ENCODE measurements around the gene ACTN2.

Gene ACTN2

DNA sequence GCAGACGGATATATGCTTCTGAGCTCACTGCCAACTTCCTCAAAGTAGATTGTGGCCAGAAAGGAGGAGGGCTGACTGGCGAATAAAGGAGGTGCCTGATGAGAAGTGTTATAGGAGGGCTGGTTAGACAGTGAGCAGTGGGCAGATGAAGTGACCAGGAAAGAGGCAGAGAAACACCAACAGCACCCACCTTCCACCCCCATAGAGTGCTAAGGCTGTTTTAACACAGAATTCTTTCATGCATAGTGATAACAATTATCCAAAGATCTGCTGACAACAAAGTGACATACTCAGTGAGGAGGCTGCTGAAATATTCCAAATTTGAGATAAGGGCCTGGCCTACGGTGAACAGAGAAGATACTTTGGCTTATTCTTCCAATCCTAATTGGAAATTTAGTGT is 87.6 kb downstream of the ACTN2 start:
- DNase-seq (ENCODE audit: low read depth in 2 of 2), result no peak

DNA sequence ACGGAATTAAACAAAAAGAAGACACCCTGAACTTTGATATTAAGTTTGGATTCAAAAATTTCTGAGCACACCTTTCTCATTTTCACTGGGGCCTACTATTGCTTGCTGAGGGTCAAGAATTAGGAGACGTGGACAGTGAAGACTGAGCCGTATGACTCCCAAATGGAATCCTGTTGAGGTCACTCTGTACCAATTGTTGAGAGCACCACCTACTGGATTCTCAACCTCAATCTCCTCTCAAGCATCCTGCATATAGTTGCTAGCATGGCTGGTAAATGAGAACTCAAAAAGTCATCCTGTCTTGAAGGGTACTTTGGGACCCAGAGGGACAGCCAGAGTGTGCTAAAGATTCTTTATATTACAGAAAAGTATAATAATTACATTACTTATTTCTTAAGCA is 88.6 kb downstream of the ACTN2 start:
- DNase-seq (ENCODE audit: low read depth in 2 of 2), result no peak

DNA sequence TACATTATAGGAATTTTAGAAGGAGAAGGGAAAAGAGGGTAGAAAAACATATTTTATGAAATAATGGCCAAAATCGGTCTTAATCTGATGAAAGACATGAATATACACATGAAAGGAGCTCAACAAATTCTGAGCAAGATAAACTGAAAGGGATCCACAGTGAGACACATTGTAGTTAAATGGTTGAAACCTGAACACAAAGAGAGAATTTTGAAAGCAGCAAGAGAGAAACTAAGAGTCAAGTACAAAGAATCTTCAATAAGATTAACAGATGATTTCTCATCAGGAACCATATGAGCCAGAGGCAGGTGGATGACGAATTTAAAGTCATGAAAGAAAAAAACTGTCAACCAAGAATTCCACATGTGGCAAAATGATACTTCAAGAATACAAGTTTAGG is 93.0 kb downstream of the ACTN2 start:
- DNase-seq (ENCODE audit: low read depth in 2 of 2), result no peak

DNA sequence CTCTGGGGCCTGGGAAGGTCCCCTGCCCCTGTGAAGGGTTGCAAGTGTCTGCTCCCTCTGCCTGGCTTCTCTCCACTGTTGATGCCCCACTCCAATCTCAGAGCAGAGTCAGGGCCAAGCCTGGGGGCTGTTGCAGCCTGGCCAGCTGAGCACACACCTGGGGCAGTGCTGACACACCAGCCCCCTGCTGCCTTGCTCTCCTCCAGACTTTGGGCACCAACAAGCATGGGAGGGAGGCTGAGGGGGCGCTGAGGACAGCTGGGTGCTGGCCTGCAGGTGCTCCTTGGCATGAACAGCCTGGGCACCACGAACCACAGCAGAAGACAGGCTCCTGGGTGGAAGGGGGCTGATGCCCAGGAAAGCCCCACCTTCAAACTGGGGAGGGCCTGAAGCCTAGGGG is 99.2 kb downstream of the ACTN2 start:
- no peak for DNase-seq (ENCODE audit: low read depth in 2 of 2)

DNA sequence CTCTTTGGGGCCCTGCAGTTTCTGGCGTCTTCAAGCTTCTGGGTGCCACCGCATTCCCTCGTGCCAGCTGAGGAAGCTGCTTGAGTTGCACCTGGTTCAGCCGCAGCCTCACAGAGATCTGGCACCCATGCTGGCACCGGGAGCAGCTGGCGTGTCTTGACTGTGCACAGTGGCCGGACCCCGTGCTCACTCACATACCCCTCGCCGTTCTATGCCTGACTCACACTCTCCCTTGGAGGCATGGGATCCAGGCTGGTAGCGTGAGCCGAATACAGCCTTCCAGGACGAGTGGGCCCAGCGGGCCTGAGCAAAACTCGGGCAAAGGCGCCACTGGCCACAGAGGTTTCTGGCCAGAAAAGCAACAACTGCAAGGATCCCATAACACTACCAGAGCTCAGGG is 100.2 kb downstream of the ACTN2 start:
- DNase-seq (ENCODE audit: low read depth in 2 of 2), result no peak

DNA sequence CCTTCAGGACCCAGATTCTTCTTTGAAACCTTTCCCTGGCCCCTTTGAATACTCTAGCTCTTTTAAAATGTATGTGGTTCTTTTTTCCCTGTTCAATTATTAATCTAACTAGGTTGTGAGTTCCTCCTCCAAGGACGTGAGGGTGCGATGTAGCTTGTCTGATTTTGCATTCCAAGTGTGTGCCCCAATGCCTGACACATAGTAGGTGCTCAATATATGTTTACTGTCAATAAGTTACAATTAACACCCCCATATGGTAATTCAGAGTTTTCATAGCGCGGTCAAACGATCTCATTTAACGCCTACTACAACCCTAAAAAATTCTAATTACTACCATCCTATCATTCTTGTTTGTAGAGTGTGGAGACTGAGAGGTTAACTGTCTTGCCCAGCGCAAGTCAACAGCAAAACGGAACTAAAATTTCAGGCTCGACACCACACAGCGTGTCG is 108.3 kb downstream of the ACTN2 start:
- no peak for DNase-seq (ENCODE audit: low read depth in 2 of 2)

DNA sequence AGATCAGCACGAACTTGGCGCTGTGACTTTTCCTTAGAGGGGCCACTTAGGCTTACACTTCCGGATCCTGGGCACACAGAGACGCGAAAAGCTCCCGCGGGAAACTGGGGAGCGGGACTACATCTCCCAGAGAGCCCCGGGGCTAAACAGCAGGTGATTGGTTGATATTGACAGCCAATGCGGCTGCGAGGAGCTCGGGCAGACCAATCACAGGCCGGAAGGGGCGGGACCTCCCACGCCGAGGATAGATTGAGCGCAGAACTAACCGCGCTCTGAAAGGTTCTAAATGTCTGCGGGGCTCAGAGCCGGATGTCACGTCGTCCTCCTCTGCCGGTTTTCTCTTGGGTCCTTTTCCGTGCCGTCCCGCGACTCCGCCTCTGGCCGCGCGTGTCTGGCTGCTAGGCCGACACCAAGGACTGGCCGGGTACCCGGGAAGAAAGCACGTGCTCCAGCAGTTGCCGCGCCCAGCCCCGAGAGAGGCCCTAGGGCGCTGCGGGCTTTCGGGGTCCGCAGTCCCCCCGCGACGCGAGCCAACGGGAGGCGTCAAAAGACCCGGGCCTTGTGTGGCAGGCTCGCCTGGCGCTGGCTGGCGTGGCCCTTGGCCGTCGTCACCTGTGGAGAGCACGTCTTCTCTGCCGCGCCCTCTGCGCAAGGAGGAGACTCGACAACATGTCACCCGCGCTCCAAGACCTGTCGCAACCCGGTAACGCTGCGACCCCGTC is 108.9 kb downstream of the ACTN2 start, which contains the start of gene MTR:
TSS of gene MTR (plus strand) at position 258 of the 722 bp plus-strand sequence. CDS start at position 670, 412 bp downstream.
- peak; percentile 90 to 94 for DNase-seq (ENCODE audit: low read depth in 2 of 2)

DNA sequence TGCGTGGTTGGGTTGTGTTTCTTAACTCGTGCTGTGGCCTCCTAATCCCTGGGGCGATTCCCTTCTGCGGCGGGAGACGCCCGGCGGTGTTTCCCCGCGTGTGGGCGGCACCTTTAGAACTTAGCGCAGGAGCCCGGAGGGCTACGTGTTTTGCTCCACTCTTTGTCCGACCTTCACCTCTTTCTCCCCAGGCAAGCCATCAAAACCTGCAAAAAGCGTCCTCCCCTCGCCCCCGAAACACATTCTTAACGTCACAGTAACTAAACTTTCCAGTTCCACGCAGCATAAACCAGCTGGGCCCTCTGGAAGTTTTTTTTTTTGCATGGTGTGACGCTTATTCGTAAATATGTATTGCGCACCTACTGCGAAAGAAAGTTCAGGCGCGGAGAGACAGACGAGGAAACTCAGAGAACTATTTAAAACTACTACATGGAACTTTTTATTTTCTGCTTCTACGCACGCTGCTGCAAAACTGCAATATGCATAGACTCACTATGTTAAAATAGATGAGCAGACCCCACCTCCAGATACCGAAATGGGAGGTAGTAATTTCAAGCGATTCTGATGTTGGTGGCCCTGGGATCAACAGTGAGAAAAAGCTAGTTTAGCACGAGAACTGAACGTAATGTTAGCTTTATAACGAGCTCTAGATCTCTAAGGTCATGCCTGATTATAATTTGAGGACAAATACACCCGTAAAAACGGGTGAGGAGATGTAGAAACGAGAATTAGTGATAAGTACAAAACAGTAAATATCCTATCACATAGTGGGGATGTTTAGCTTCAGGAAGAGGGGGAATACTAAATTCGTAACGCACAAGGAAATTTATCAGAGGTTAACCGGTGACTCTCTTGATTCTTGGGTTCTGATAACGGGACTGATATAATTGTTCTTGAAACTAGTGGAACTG is 109.7 kb downstream of the ACTN2 start:
- DNase-seq (ENCODE audit: low read depth in 2 of 2), result peak; percentile 64

DNA sequence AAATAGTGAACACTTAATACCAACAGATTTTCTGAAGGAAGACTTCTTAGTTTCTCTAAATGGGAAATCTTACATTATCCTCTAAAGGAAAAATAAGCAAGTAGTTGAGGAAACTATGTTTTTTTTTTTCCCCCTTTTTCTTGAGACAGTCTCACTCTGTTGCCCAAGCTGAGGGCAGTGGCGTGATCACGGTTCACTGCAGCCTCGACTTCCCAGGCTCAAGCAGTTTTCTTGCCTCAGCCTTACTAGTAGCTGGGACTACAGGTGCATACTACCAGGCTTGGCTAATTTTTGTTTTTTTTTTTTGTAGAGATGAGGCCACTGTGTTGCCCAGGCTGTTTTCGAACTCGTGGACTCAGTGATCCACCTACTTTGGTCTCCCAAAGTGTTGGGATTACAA is 112.7 kb downstream of the ACTN2 start:
- no peak for DNase-seq (ENCODE audit: low read depth in 2 of 2)

DNA sequence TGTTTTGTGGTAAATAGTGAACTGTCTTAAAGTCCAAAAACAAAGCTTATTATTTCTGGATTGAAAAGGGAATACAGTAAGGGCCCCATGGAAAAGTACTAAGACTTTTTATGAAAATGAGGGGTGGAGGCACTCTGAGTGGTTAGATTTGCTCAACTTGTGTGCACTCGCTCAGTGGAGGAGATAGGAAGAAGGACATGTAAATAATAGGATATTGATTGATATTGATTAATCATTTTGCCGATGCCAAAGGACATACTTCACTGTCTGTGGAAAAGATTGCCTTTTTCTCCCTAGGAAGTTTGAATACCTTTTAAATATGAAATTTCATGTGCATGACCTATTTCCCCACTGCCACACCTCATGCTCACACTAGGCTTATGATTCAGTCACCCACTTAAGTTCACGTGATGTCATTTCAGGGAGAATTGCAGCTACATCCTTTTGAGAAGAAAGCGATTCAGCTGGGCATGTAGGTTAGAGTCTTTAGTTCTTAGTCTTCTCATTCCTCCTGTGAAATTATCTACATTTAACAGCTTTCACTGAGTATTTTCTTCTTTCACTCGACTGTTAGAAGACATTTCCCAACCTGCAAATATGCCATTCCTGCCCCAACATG is 113.8 kb downstream of the ACTN2 start:
- no peak for DNase-seq (ENCODE audit: low read depth in 2 of 2)

DNA sequence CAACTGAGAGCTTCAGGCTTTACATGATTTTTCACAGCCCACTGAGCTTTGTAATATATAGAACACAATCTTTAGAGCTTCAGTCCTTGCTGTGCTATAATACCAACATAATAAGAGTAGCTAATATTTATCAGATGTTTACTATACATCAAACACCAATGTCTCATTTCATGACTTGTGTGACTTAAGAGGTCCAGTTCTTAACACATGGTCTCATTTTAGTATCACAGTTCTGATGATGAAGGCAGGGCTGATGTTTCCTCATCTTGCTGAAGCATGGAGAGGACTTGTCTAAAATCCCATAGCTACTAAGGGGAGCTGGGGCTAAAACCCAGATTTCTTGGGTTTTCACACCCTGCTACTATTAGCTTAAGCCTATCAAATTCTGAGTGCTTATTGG is 114.3 kb downstream of the ACTN2 start:
- no peak for DNase-seq (ENCODE audit: low read depth in 2 of 2)

DNA sequence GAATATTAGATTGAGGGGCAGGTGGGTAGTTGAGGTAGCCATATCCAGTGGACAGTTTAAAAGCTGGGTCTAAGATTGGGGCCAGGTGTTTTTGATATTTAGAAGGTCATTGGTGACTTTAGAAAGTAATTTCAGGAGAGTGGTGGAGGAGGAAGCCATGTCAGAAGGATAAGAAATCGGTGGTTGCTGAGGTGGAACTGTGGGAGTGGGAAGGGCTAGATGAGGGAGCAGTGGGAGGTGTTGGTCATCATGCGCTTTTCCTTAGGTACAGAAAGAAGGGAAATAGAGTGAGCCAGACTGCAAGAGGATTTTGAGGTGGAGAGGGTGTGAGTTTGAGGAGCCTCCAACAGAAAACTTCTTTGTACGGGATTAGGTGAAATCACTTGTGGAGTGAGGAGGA is 116.0 kb downstream of the ACTN2 start:
- no peak for DNase-seq (ENCODE audit: low read depth in 2 of 2)

DNA sequence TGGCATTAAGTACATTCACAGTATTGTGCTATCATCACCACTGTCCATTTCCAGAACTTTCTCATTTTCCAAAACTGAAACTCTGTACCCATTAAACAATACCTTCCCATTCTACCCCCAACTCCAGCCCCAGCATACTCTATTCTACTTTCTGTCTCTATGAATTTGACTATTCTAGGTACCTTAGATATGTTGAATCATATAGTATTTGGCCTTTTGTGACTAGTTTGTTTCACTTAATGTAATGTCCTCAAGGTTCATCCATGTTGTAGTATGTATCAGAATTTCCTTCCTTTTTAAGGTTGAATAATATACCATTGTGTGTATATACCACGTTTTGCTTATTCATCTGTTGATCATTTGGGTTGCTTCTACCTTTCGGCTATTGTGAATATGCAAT is 120.3 kb downstream of the ACTN2 start:
- DNase-seq (ENCODE audit: low read depth in 2 of 2), result no peak

DNA sequence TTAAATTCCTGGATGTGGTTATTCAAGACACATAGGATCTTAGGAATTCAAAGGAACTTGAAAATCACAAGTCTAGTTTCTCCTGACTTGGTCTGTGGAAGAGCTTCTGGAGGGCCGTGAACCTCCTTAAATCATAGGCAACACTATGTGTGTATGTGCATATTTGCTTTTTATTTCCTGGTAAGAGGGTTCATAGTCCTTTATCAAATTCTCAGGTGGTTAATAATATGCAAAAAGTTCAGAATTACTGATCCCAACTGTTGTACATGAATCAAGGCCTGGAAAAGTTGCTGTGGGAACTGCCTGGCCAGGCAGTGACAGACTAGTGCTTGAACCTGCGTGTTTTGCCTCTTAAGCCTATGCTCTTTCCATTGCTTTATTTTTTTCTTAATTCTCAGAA is 121.7 kb downstream of the ACTN2 start:
- no peak for DNase-seq (ENCODE audit: low read depth in 2 of 2)

DNA sequence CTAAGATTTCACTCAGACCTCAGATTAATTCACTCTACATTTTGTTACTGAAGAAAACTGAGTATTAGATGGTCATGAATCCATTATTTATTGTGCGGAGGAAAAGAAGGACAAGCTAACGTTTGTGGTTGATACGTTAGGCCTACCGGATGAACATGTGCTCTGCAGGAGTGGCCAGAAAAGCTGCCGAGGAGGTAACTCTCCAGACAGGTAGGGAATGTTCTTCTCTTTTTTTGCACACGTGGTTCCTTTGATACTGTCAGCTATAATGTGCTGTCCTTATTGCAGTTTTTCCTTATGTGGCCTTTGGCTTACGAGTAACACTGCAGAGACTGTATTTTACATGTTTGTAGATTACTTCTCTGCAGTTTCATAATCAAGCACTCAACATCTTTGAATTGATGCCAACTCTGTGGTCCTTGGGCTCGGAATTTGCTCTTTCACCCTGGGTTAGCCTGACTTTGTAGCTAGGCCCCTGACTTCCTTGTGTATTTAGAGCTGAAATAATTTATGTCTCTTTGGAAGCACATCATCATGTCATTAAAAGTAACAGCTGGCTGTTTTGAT is 122.3 kb downstream of the ACTN2 start:
- DNase-seq (ENCODE audit: low read depth in 2 of 2), result no peak

DNA sequence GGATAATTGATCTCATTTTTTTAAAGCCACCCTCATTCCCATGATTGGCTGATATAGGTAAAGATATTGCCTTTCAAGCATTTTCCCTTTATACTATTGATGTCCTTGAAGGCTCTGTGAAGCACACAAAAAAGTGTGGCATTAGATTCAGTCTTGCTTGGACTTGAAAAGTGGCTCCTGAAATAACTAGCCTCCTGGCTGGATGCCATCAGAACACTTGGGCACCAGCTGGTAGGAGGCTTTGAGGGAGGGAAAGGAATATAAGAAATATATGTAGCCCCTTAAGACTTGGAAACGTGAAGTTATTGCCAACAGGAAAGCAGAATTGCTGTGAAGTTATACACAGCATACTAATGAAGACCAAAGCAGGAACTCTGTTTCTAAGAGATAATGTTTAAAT is 122.8 kb downstream of the ACTN2 start:
- no peak for DNase-seq (ENCODE audit: low read depth in 2 of 2)

DNA sequence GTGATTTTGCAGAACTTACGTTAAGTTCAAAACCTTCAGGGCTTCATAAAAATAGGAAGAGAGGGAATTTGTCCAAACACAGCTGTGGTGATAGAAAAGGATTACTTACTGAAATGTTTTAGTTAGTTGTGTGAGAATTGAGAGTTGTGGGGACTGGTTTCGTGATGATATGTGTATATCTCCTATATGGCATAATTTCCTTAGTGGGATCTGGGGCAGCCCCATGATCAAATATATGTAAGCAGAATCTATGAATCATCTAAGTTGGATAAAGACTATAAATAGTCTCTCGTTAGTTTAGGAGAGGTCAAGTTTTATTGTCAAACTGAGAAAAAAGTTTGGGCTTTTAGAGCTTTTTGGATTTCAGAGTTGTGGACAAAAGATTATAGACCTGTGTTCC is 123.7 kb downstream of the ACTN2 start:
- DNase-seq (ENCODE audit: low read depth in 2 of 2), result no peak

DNA sequence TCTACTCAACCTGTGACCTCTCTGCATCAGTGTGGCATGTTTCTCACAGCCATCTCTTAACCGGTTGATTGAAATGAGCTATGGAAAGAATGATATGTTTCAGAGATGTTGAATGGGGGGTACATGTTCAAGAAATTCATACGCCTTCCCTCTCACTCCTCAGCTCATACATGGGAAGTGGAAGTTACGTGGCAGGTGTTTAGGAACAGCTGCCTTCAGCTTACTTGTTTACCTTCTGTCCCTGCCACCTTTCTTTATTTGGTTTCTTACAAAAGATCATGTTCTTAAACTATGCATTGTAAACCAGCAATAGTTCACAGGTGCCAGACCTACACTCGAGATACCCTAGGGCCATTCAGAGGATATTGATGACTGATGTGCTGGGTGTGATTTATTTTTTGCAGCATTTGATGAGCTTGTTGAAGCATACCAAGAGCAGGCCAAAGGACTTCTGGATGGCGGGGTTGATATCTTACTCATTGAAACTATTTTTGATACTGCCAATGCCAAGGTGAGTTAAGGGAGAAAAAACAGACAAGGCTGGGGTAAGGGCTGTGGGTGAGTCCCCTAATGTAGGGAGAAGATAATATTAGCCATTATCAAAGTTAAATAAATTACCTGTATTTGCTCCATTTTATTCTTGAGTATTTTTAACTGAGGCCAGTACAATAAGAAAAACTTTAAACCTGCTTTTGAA is 126.2 kb downstream of the ACTN2 start:
- DNase-seq (ENCODE audit: low read depth in 2 of 2), result no peak
